ENCODE data around the gene CLEC20A.

- TF ChIP-seq REST (IDR thresholded peaks at IDR 0.05; ENCODE audit: low read depth) = no peak
- no peak for TF ChIP-seq EP300 (IDR thresholded peaks at IDR 0.05; ENCODE audit: borderline replicate concordance)
- TF ChIP-seq CREB1 (IDR thresholded peaks at IDR 0.05; ENCODE audit: low read depth) = no peak
- TF ChIP-seq TAF1 (IDR thresholded peaks at IDR 0.05; ENCODE audit: low read depth) = no peak
- no peak for TF ChIP-seq USF1 (IDR thresholded peaks at IDR 0.05)
- TF ChIP-seq RAD21 (IDR thresholded peaks at IDR 0.05; ENCODE audit: low read depth) = no peak
- TF ChIP-seq YY1 (IDR thresholded peaks at IDR 0.05; ENCODE audit: low read depth) = no peak
- TF ChIP-seq MAX (IDR thresholded peaks at IDR 0.05) = no peak
- TF ChIP-seq TCF12 (IDR thresholded peaks at IDR 0.05; ENCODE audit: low read depth) = no peak
- TF ChIP-seq NFIC (IDR thresholded peaks at IDR 0.05) = no peak
Observed at GRCh38 chr1:178509414-178510007, 12.7 kb upstream of the CLEC20A start.
